Astrocyte (in vitro differentiated cells and primary cell): ENCODE data around the gene METTL21A. TPM values are rescaled to one million over a fixed set of nuclear protein-coding genes. Genes with fewer than 3 reads are reported as not detected.

Experiments used
- DNase-seq: peaks from one replicate; pipeline ENCODE4 v3.0.0-alpha.2; 2010; ENCODE audit warnings: low read depth
- FAIRE-seq: peaks from 2 replicates; lab custom pipeline; 2011; peaks lifted over from hg19 to GRCh38; lab: Jason Lieb, UNC
- H2AFZ ChIP-seq: 2 replicates; pipeline ENCODE4 v1.6.0; 2012; ENCODE audit warnings: low read depth, low read length, inconsistent platforms
- H3K27ac ChIP-seq: 2 replicates; pipeline ENCODE4 v1.5.1; 2011; ENCODE audit warnings: low read depth, low read length, inconsistent platforms
- H3K27me3 ChIP-seq: 2 replicates; pipeline ENCODE4 v1.6.0; 2011; ENCODE audit warnings: low read length, inconsistent platforms; ENCODE audit not compliant: insufficient read depth
- H3K36me3 ChIP-seq: 2 replicates; pipeline ENCODE4 v1.5.1; 2011; ENCODE audit warnings: low read length, inconsistent platforms; ENCODE audit not compliant: insufficient read depth
- H3K4me1 ChIP-seq: 2 replicates; pipeline ENCODE4 v1.5.1; 2011; ENCODE audit warnings: low read length, inconsistent platforms; ENCODE audit not compliant: insufficient read depth
- H3K4me2 ChIP-seq: 2 replicates; pipeline ENCODE4 v1.6.0; 2012; ENCODE audit warnings: low read length, inconsistent platforms
- H3K4me3 ChIP-seq: 2 replicates; pipeline ENCODE4 v1.5.1; 2011; ENCODE audit warnings: low read depth, mild to moderate bottlenecking, low read length, inconsistent platforms; ENCODE audit not compliant: insufficient read depth
- H3K79me2 ChIP-seq: 2 replicates; pipeline ENCODE4 v1.6.0; 2012; ENCODE audit warnings: mild to moderate bottlenecking, low read length, inconsistent platforms; ENCODE audit not compliant: insufficient read depth
- H3K9ac ChIP-seq: 2 replicates; pipeline ENCODE4 v1.6.0; 2012; ENCODE audit warnings: mild to moderate bottlenecking, low read length, inconsistent platforms
- H3K9me3 ChIP-seq: 2 replicates; pipeline ENCODE4 v1.5.1; 2012; ENCODE audit warnings: low read depth, mild to moderate bottlenecking, low read length, inconsistent platforms; ENCODE audit not compliant: insufficient read depth
- H4K20me1 ChIP-seq: 2 replicates; pipeline ENCODE4 v1.6.0; 2012; ENCODE audit warnings: low read length, inconsistent platforms; ENCODE audit not compliant: insufficient read depth
- H3K27ac Mint-ChIP-seq: one replicate; pipeline ENCODE4 v1.8.0; 2021; ENCODE audit warnings: mild to moderate bottlenecking, mixed read lengths; ENCODE audit not compliant: unreplicated experiment
- H3K27me3 Mint-ChIP-seq: one replicate; pipeline ENCODE4 v1.8.0; 2021; ENCODE audit warnings: low read depth, mixed read lengths; ENCODE audit not compliant: unreplicated experiment
- H3K36me3 Mint-ChIP-seq: one replicate; pipeline ENCODE4 v1.8.0; 2021; ENCODE audit warnings: low read depth, mixed read lengths; ENCODE audit not compliant: unreplicated experiment
- H3K4me1 Mint-ChIP-seq: one replicate; pipeline ENCODE4 v1.8.0; 2021; ENCODE audit warnings: low read depth, mixed read lengths; ENCODE audit not compliant: unreplicated experiment
- H3K4me3 Mint-ChIP-seq: one replicate; pipeline ENCODE4 v1.8.0; 2021; ENCODE audit warnings: mild to moderate bottlenecking, moderate library complexity, mixed read lengths; ENCODE audit not compliant: unreplicated experiment
- H3K9me3 Mint-ChIP-seq: one replicate; pipeline ENCODE4 v1.8.0; 2021; ENCODE audit warnings: mild to moderate bottlenecking, mixed read lengths; ENCODE audit not compliant: unreplicated experiment
- CTCF ChIP-seq: IDR thresholded peaks from 2 replicates; pipeline ENCODE4 v1.5.1; 2011; ENCODE audit warnings: low read depth, mild to moderate bottlenecking, inconsistent platforms, low read length, moderate library complexity; ENCODE audit not compliant: insufficient read depth
- EZH2 ChIP-seq: IDR thresholded peaks from 2 replicates; pipeline ENCODE4 v1.6.1; 2012; ENCODE audit warnings: mild to moderate bottlenecking, low read length, inconsistent platforms; ENCODE audit not compliant: insufficient read depth
- total RNA-seq: library from RNA; stranded (reverse); gene quantifications from 2 replicates; pipeline ENCODE4 v1.2.1, GENCODE V29; 2021

The METTL21A gene
- total RNA-seq, 1 donor from 2014 or later = 16.1 TPM

GRCh38 chr2:207567671-207568070 lies 57.5 kb downstream of the METTL21A start:
- Histone ChIP-seq H3K4me1 (no peaks in the 10 kb centered on the region), H3K9ac (no peak overlapping the region), H3K4me3 (no peak overlapping the region), H3K27me3 (no peaks in the 10 kb centered on the region), H3K79me2 (no peaks in the 10 kb centered on the region), H3K27ac (no peak overlapping the region), H2AFZ (no peak overlapping the region), H3K9me3 (no peaks in the 10 kb centered on the region), H4K20me1 (peaks cover 4% of the 10 kb centered on the region), H3K36me3 (peaks cover 27% of the 10 kb centered on the region), H3K4me2 (no peak overlapping the region)
- no peak overlapping the region for H3K27ac Mint-ChIP-seq
- no peaks in the 10 kb centered on the region for H3K27me3 Mint-ChIP-seq
- DNase-seq = no peak
- H3K36me3 Mint-ChIP-seq = peaks cover 4% of the 10 kb centered on the region
- H3K4me3 Mint-ChIP-seq = no peak overlapping the region
- no peaks in the 10 kb centered on the region for H3K4me1 Mint-ChIP-seq
- no peak for FAIRE-seq
- no peaks in the 10 kb centered on the region for H3K9me3 Mint-ChIP-seq
- TF ChIP-seq EZH2 = no peak
- no peak for TF ChIP-seq CTCF

GRCh38 chr2:207565736-207566500 lies 59.3 kb downstream of the METTL21A start:
- Histone ChIP-seq H3K4me2 (no peak overlapping the region), H3K9me3 (no peaks in the 10 kb centered on the region), H2AFZ (no peak overlapping the region), H3K27me3 (no peaks in the 10 kb centered on the region), H3K4me3 (no peak overlapping the region), H3K27ac (no peak overlapping the region), H4K20me1 (peaks cover 4% of the 10 kb centered on the region), H3K4me1 (peaks cover 9% of the 10 kb centered on the region), H3K9ac (no peak overlapping the region), H3K36me3 (peaks cover 24% of the 10 kb centered on the region), H3K79me2 (no peaks in the 10 kb centered on the region)
- peaks cover 11% of the 10 kb centered on the region for H3K4me1 Mint-ChIP-seq
- DNase-seq (no peak), FAIRE-seq (peak; percentile 52)
- TF ChIP-seq CTCF = no peak
- TF ChIP-seq EZH2 = no peak
- no peak overlapping the region for H3K4me3 Mint-ChIP-seq
- H3K36me3 Mint-ChIP-seq = peaks cover 4% of the 10 kb centered on the region
- no peaks in the 10 kb centered on the region for H3K27me3 Mint-ChIP-seq
- H3K27ac Mint-ChIP-seq = peak overlapping the region; percentile 30
- no peaks in the 10 kb centered on the region for H3K9me3 Mint-ChIP-seq

Other genes starting within 250 kb of the METTL21A start
- 56.4 and 63.3 TPM in 2 replicates for gene CREB1, start 95.4 kb downstream of the METTL21A start, total RNA-seq
- gene CCNYL1, start 86.2 kb upstream of the METTL21A start, total RNA-seq = 26.2 and 35.2 TPM in 2 replicates
- 3.2 and 3.7 TPM in 2 replicates for gene FZD5, start 144.5 kb upstream of the METTL21A start, total RNA-seq